NCI-H1105 treated with DMSO at 0.1 percent for 48 hours (cell line): ENCODE data around the gene APOE.

ENCODE experiments used
- DNase-seq: peaks from one replicate; lab custom pipeline; 2025; lab: John Stamatoyannopoulos, UW

The APOE gene

DNA sequence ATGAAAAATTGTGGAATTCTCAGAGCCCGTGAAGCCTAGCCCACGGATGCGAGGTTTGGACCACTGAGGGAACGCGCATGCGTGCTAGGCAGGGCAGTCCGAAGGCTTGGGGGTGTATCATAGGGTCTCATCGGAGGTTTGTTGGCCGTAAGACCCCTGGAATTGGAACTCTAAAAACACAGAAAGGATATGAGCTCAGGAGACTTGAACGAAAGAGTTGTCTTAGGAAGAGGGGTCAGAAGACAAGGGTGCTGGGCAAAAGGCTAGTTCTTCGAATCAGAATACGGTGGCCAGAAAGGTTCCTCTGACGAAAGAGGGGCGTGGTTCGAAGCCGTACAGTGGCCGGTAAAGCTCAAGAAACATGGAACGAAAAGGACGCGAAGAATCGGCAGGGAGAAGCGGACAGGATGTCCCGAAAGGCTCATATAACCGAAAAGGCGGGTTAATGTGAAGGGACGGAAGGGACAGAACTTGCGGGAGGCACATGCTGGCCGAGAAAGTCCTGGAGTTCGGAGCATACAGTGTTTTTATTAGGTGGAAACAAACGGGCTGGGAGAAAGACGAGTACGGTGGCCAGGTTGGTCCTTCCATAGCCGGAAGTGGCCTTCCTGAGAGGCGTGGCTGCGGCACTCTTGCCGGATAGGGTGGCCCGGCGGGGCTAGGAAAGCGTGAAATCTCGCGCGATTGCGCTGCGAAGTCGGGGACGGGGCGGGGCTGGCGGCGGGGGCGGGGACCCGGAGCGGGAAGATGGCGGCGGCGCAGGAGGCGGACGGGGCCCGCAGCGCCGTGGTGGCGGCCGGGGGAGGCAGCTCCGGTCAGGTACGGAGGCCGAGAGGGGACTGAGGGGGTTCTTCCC, 49.3 kb downstream of the APOE start, which contains the start of gene CLPTM1:
Gene CLPTM1, plus strand, starts transcription at position 732 of the 856 bp plus-strand sequence. Its CDS starts 16 bp downstream, at position 748.
- DNase-seq, result peak; percentile 93

DNA sequence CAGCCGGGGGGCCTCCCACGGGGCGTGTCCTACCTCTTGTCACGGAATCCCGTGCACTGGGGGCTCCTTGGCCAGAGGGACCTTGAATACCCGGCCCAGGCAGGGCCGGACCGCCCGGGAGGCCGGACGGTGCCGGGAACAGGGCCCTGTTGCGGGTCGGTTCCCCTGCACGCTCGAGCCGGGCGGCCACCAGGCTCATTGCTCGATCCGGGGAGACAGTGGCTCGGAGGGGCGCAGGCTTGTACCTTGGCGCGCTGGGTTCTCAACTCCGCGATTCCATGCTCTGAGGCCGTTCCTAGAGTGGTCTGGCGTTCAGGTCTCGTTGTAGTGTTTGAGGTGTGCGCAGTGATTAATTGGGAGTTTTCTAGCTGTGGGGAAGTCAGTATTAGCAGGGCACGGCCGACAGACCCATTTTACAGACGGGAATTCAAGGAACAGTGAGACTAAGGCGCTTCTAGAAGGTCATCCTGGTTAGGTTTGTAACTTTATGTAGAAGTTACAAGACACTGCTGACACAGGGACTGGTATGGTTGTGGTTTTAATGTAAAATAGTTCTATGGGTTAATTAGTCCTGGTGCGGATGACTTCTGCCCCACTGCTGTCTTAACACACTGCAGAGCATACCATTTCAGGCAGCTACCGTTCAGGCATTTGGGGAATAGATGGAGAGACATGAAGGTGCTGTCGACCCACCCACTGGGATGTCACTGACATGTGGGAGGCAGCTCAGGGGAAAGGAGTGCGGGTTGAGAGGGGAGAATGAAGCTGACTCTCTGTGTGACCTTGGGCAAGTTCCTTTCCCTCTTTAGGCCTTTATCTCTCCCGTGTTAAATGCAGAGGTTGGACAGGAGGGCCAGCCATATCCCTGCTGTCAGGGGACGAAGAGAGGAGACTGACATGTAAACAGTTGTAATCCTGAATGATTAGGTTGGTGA, 50.2 kb downstream of the APOE start:
- no peak for DNase-seq

DNA sequence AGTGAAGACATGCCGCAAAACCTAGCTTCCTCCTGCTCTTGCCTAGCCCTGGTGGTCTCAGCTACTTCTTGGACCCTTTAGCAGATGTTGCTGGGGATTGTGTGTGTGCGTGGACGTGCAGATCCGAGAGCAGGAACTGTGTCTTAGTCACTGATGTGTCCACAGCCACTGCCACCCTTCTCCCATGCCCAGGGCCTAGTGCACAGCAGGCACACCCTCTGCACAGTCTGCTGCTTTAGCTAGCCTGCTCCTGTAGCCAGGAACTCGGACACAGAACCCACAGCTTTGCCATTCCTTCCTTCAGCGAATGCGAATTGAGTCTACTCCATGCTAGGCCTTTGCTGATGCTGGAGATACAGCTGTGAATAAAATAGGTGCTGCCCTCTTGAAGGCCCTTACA, 51.9 kb downstream of the APOE start:
- DNase-seq, result no peak

GRCh38 chr19:44958090-44958489, 52.5 kb downstream of the APOE start:
- no peak for DNase-seq
